ENCODE measurements around the gene EPB41L4B.

- TF ChIP-seq CTCF (IDR thresholded peaks at IDR 0.05) (no peak), POLR2A (IDR thresholded peaks at IDR 0.05) (no peak)
Observed at GRCh38 chr9:109205526-109205925, 115.3 kb downstream of the EPB41L4B start.

Data from thyroid gland (tissue), 4 donors.